Trophoblast cell (in vitro differentiated cells and primary cell): ENCODE results near the gene LCP1.

ENCODE experiments used
- DNase-seq, 2 donors: peaks; one replicate each; pipeline ENCODE4 v3.0.0-alpha.2; 2016
- H2AFZ ChIP-seq: 2 replicates; pipeline ENCODE4 v1.6.1; 2013; ENCODE audit warnings: low read length, moderate library complexity, mild to moderate bottlenecking; ENCODE audit not compliant: insufficient read depth, poor library complexity
- H2AK5ac ChIP-seq: 2 replicates; pipeline ENCODE4 v1.6.1; 2013; ENCODE audit warnings: mild to moderate bottlenecking, low read length
- H2BK120ac ChIP-seq: 2 replicates; pipeline ENCODE4 v1.6.1; 2013; ENCODE audit warnings: low read length, mild to moderate bottlenecking, moderate library complexity; ENCODE audit not compliant: insufficient read depth, poor library complexity
- H2BK12ac ChIP-seq: 2 replicates; pipeline ENCODE4 v1.6.1; 2013; ENCODE audit warnings: mild to moderate bottlenecking, low read length, moderate library complexity
- H2BK5ac ChIP-seq: 2 replicates; pipeline ENCODE4 v1.6.1; 2013; ENCODE audit warnings: low read length, low read depth, moderate library complexity, mild to moderate bottlenecking; ENCODE audit not compliant: poor library complexity
- H3K14ac ChIP-seq: 2 replicates; pipeline ENCODE4 v1.6.1; 2013; ENCODE audit warnings: mild to moderate bottlenecking, low read length
- H3K18ac ChIP-seq: 2 replicates; pipeline ENCODE4 v1.6.1; 2013; ENCODE audit warnings: mild to moderate bottlenecking, low read length
- H3K23ac ChIP-seq: 2 replicates; pipeline ENCODE4 v1.6.1; 2013; ENCODE audit warnings: low read length
- H3K27ac ChIP-seq: 2 replicates; pipeline ENCODE4 v1.5.1; 2013; ENCODE audit warnings: low read depth, mild to moderate bottlenecking, inconsistent platforms, low read length, moderate library complexity
- H3K27me3 ChIP-seq: 2 replicates; pipeline ENCODE4 v1.6.1; 2013; ENCODE audit warnings: inconsistent platforms, mild to moderate bottlenecking, low read length, moderate library complexity; ENCODE audit not compliant: insufficient read depth
- H3K36me3 ChIP-seq, 2 experiments: 1 replicate in 1 of 2; 2 replicates in 1 of 2; pipeline ENCODE4 v1.6.1; 2013; ENCODE audit warnings: low read length in 2 of 2, mild to moderate bottlenecking in 2 of 2, moderate library complexity in 1 of 2; ENCODE audit not compliant: insufficient read depth in 2 of 2, control insufficient read depth in 1 of 2
- H3K4ac ChIP-seq: 2 replicates; pipeline ENCODE4 v1.6.1; 2013; ENCODE audit warnings: low read depth, mild to moderate bottlenecking, low read length, moderate library complexity
- H3K4me1 ChIP-seq, 2 experiments: 1 replicate in 1 of 2; 2 replicates in 1 of 2; pipeline ENCODE4 v1.6.1; 2013; ENCODE audit warnings: low read length in 2 of 2, mild to moderate bottlenecking in 2 of 2, moderate library complexity in 1 of 2; ENCODE audit not compliant: insufficient read depth in 2 of 2, control insufficient read depth in 1 of 2
- H3K4me2 ChIP-seq: 2 replicates; pipeline ENCODE4 v1.6.1; 2013; ENCODE audit warnings: inconsistent platforms, mild to moderate bottlenecking, low read length, moderate library complexity
- H3K4me3 ChIP-seq: 2 replicates; pipeline ENCODE4 v1.5.1; 2013; ENCODE audit warnings: mild to moderate bottlenecking, low read depth, low read length, inconsistent platforms
- H3K79me1 ChIP-seq: one replicate; pipeline ENCODE4 v1.6.1; 2013; ENCODE audit warnings: low read length
- H3K79me2 ChIP-seq: 2 replicates; pipeline ENCODE4 v1.6.1; 2013; ENCODE audit warnings: low read length, mild to moderate bottlenecking; ENCODE audit not compliant: control insufficient read depth, insufficient read depth, poor library complexity
- H3K9ac ChIP-seq: 2 replicates; pipeline ENCODE4 v1.6.1; 2013; ENCODE audit warnings: mild to moderate bottlenecking, low read length
- H3K9me3 ChIP-seq: 2 replicates; pipeline ENCODE4 v1.6.1; 2013; ENCODE audit warnings: low read depth, mild to moderate bottlenecking, control low read depth, inconsistent platforms, low read length; ENCODE audit not compliant: insufficient read depth
- H4K12ac ChIP-seq: 2 replicates; pipeline ENCODE4 v1.6.1; 2013; ENCODE audit warnings: low read depth, mild to moderate bottlenecking, low read length, moderate library complexity
- H4K8ac ChIP-seq: 2 replicates; pipeline ENCODE4 v1.6.1; 2013; ENCODE audit warnings: low read depth, mild to moderate bottlenecking, low read length, moderate library complexity
- H4K91ac ChIP-seq: one replicate; pipeline ENCODE4 v1.6.1; 2013; ENCODE audit warnings: low read depth, mild to moderate bottlenecking, low read length, moderate library complexity
- WGBS: extraction: QIAGEN DNeasy Blood & Tissue Kit; methylation state at CpG from one replicate; pipeline ENCODE4 v1.1.7; 2013; ENCODE audit warnings: missing lambda C conversion rate; ENCODE audit not compliant: insufficient read length, insufficient coverage; ENCODE audit errors: extremely low coverage; 5-methylcytosine and 5-hydroxymethylcytosine counted together

LCP1 gene

GRCh38 chr13:46207828-46208227 is 25.9 kb upstream of the LCP1 start:
- Histone ChIP-seq H3K79me2 (peaks cover 2% of the 10 kb centered on the region), H3K9ac (no peak overlapping the region), H3K23ac (no peak overlapping the region), H3K27ac (no peak overlapping the region), H2AFZ (no peak overlapping the region), H3K9me3 (no peaks in the 10 kb centered on the region), H4K8ac (no peak overlapping the region), H3K4ac (no peak overlapping the region), H2BK120ac (no peak overlapping the region), H4K91ac (no peak overlapping the region), H2BK5ac (no peak overlapping the region), H3K4me2 (no peak overlapping the region), H3K4me3 (no peak overlapping the region), H3K36me3 (peaks cover 0 to 2% of the 10 kb centered on the region in 2 experiments), H3K18ac (no peak overlapping the region), H3K27me3 (no peaks in the 10 kb centered on the region), H3K14ac (no peak overlapping the region), H3K4me1 (peaks cover 12 to 21% of the 10 kb centered on the region in 2 experiments), H4K12ac (no peak overlapping the region), H3K79me1 (peaks cover 6% of the 10 kb centered on the region), H2AK5ac (no peak overlapping the region), H2BK12ac (no peak overlapping the region)
- WGBS, result no CpG with 5 or more reads among the region's 7 CpGs
- no peak for DNase-seq

GRCh38 chr13:46206143-46206542 is 24.2 kb upstream of the LCP1 start:
- Histone ChIP-seq H4K12ac (no peak overlapping the region), H4K8ac (no peak overlapping the region), H2BK5ac (no peak overlapping the region), H3K36me3 (peaks cover 0 to 2% of the 10 kb centered on the region in 2 experiments), H3K9me3 (no peaks in the 10 kb centered on the region), H3K27me3 (no peaks in the 10 kb centered on the region), H3K14ac (no peak overlapping the region), H2AFZ (no peak overlapping the region), H3K79me1 (peaks cover 2% of the 10 kb centered on the region), H3K4me2 (no peak overlapping the region), H3K4me1 (peaks cover 9 to 14% of the 10 kb centered on the region in 2 experiments), H3K18ac (no peak overlapping the region), H2BK120ac (no peak overlapping the region), H2BK12ac (no peak overlapping the region), H3K4ac (no peak overlapping the region), H4K91ac (no peak overlapping the region), H3K79me2 (no peaks in the 10 kb centered on the region), H3K23ac (no peak overlapping the region), H2AK5ac (no peak overlapping the region), H3K4me3 (no peak overlapping the region), H3K27ac (no peak overlapping the region), H3K9ac (no peak overlapping the region)
- peak in 1 of 2 donors; percentile 53 for DNase-seq
- WGBS, result no CpG with 5 or more reads among the region's 1 CpG

- H2AK5ac ChIP-seq, result no peak overlapping the region
- H4K12ac ChIP-seq, result no peak overlapping the region
- H2BK12ac ChIP-seq, result no peak overlapping the region
- peaks cover 0 to 2% of the 10 kb centered on the region in 2 experiments for H3K36me3 ChIP-seq
- no peak overlapping the region for H3K4me3 ChIP-seq
- H2BK5ac ChIP-seq, result no peak overlapping the region
- no peak overlapping the region for H4K91ac ChIP-seq
- H2AFZ ChIP-seq, result no peak overlapping the region
- H3K79me1 ChIP-seq, result peaks cover 2% of the 10 kb centered on the region
- no peak overlapping the region for H3K4ac ChIP-seq
- H3K4me1 ChIP-seq, result peaks cover 9 to 16% of the 10 kb centered on the region in 2 experiments
- no CpG with 5 or more reads among the region's 5 CpGs for WGBS
- peak overlapping the region; percentile 38 for H2BK120ac ChIP-seq
- H3K18ac ChIP-seq, result no peak overlapping the region
- H3K4me2 ChIP-seq, result no peak overlapping the region
- H3K9ac ChIP-seq, result no peak overlapping the region
- H3K14ac ChIP-seq, result no peak overlapping the region
- H3K9me3 ChIP-seq, result no peaks in the 10 kb centered on the region
- no peaks in the 10 kb centered on the region for H3K79me2 ChIP-seq
- DNase-seq, result no peak
- no peaks in the 10 kb centered on the region for H3K27me3 ChIP-seq
- H4K8ac ChIP-seq, result no peak overlapping the region
- H3K27ac ChIP-seq, result no peak overlapping the region
- no peak overlapping the region for H3K23ac ChIP-seq
Observed at GRCh38 chr13:46202966-46203365, 21.0 kb upstream of the LCP1 start.

- Histone ChIP-seq H2AK5ac (no peak overlapping the region), H2BK120ac (no peak overlapping the region), H3K23ac (no peak overlapping the region), H3K4me1 (peaks cover 9 to 16% of the 10 kb centered on the region in 2 experiments), H3K4ac (no peak overlapping the region), H3K27me3 (no peaks in the 10 kb centered on the region), H4K91ac (no peak overlapping the region), H3K27ac (no peak overlapping the region), H3K14ac (no peak overlapping the region), H4K8ac (no peak overlapping the region), H3K36me3 (peaks cover 0 to 2% of the 10 kb centered on the region in 2 experiments), H2AFZ (no peak overlapping the region), H3K79me1 (peaks cover 2% of the 10 kb centered on the region), H3K79me2 (no peaks in the 10 kb centered on the region), H3K18ac (no peak overlapping the region), H3K4me2 (no peak overlapping the region), H3K9ac (no peak overlapping the region), H3K4me3 (no peak overlapping the region), H2BK12ac (no peak overlapping the region), H3K9me3 (no peaks in the 10 kb centered on the region), H2BK5ac (no peak overlapping the region), H4K12ac (no peak overlapping the region)
- DNase-seq, result no peak
- WGBS, result no CpG with 5 or more reads among the region's 3 CpGs
Observed at GRCh38 chr13:46202188-46202795, 20.3 kb upstream of the LCP1 start.
